GM19238 (cell line): ENCODE data around the gene S100A14.

Experiments
- DNase-seq: peaks from one replicate; pipeline ENCODE4 v3.0.0; 2011; ENCODE audit warnings: low spot score; ENCODE audit not compliant: insufficient read length

Gene S100A14

GRCh38 chr1:153566414-153567371 is 49.4 kb downstream of the S100A14 start:
- DNase-seq = no peak

- no peak for DNase-seq
These were observed 50.4 kb downstream of the S100A14 start, which contains the start of gene S100A2 for GRCh38 chr1:153565529-153566374. Gene S100A2 (minus strand): TSS chr1:153565844. CDS start chr1:153563877, 1,967 bp downstream.
